OCI-LY1 (cell line): ENCODE measurements around the gene RAD52.

Experiments
- H2AFZ ChIP-seq: fragments of 200-600 bp; sonication (generic), shearing (Covaris generic); 2 replicates; pipeline ENCODE4 v1.6.0; 2014; ENCODE audit warnings: antibody characterized with exemption, mild to moderate bottlenecking, low read length
- H3F3A ChIP-seq: fragments of 200-600 bp; sonication (generic), shearing (Covaris generic); 2 replicates; pipeline ENCODE4 v1.6.0; 2014; ENCODE audit warnings: mild to moderate bottlenecking, antibody characterized with exemption, low read length, moderate library complexity; ENCODE audit not compliant: insufficient read depth
- H3K27ac ChIP-seq: fragments of 200-600 bp; sonication (generic); 2 replicates; pipeline ENCODE4 v1.5.1; 2014; ENCODE audit warnings: low read length, mixed run types, mild to moderate bottlenecking, low read depth; ENCODE audit not compliant: poor library complexity, severe bottlenecking
- H3K27me3 ChIP-seq: fragments of 200-600 bp; sonication (generic); 2 replicates; pipeline ENCODE4 v1.6.0; 2014; ENCODE audit warnings: antibody characterized with exemption, mild to moderate bottlenecking, low read length, moderate library complexity; ENCODE audit not compliant: insufficient read depth
- H3K36me3 ChIP-seq: fragments of 200-600 bp; sonication (generic); 2 replicates; pipeline ENCODE4 v1.6.1; 2014; ENCODE audit warnings: mild to moderate bottlenecking, antibody characterized with exemption, low read length, moderate library complexity, mixed read lengths; ENCODE audit not compliant: insufficient read depth
- H3K4me1 ChIP-seq: fragments of 200-600 bp; sonication (generic); 2 replicates; pipeline ENCODE4 v1.5.1; 2014; ENCODE audit warnings: mild to moderate bottlenecking, low read length, moderate library complexity; ENCODE audit not compliant: insufficient read depth, severe bottlenecking
- H3K4me2 ChIP-seq: fragments of 200-600 bp; sonication (generic), shearing (Covaris generic); 2 replicates; pipeline ENCODE4 v1.6.1; 2014; ENCODE audit warnings: low read length
- H3K4me3 ChIP-seq: fragments of 200-600 bp; sonication (generic); 2 replicates; pipeline ENCODE4 v1.5.1; 2014; ENCODE audit warnings: low read length, low read depth, mild to moderate bottlenecking, mixed read lengths; ENCODE audit not compliant: poor library complexity, severe bottlenecking
- H3K79me2 ChIP-seq: fragments of 200-600 bp; shearing (Covaris generic); 2 replicates; pipeline ENCODE4 v1.6.1; 2016; ENCODE audit warnings: mixed run types, low read length, mixed read lengths; ENCODE audit not compliant: insufficient read depth
- H3K9ac ChIP-seq: fragments of 200-600 bp; sonication (generic), shearing (Covaris generic); 2 replicates; pipeline ENCODE4 v1.6.1; 2014; ENCODE audit warnings: mild to moderate bottlenecking, low read length, mixed read lengths
- H3K9me2 ChIP-seq: fragments of 200-600 bp; sonication (generic), shearing (Covaris generic); 2 replicates; pipeline ENCODE4 v1.6.1; 2014; ENCODE audit warnings: low read depth, mild to moderate bottlenecking, low read length, mixed read lengths
- H3K9me3 ChIP-seq: fragments of 200-600 bp; shearing (Covaris generic); 2 replicates; pipeline ENCODE4 v1.6.1; 2014; ENCODE audit warnings: low read length, mixed read lengths
- H4K20me1 ChIP-seq: fragments of 200-600 bp; sonication (generic), shearing (Covaris generic); 2 replicates; pipeline ENCODE4 v1.6.0; 2016; ENCODE audit warnings: mild to moderate bottlenecking, low read length; ENCODE audit not compliant: insufficient read depth
- CTCF ChIP-seq: fragments of 200-600 bp; sonication (generic), shearing (Covaris generic); IDR thresholded peaks from 2 replicates; pipeline ENCODE4 v1.5.1; 2017; ENCODE audit warnings: mild to moderate bottlenecking, antibody characterized with exemption, low read length, moderate library complexity, mixed read lengths
- EZH2 ChIP-seq: fragments of 200-600 bp; sonication (generic), shearing (Covaris generic); IDR thresholded peaks from 2 replicates; pipeline ENCODE4 v1.8.0; 2017; ENCODE audit warnings: borderline replicate concordance, mixed run types, mild to moderate bottlenecking, antibody characterized with exemption, low read length, moderate library complexity, mixed read lengths

Gene RAD52

GRCh38 chr12:988646-989045 lies 39.2 kb upstream of the RAD52 start:
- no peak overlapping the region for H3K9ac ChIP-seq
- no peak overlapping the region for H3K4me3 ChIP-seq
- no peaks in the 10 kb centered on the region for H3K9me2 ChIP-seq
- no peaks in the 10 kb centered on the region for H3K9me3 ChIP-seq
- no peak overlapping the region for H3K4me2 ChIP-seq
- TF ChIP-seq EZH2 = no peak
- TF ChIP-seq CTCF = no peak
- no peaks in the 10 kb centered on the region for H4K20me1 ChIP-seq
- no peaks in the 10 kb centered on the region; the same call in 1 of the 2 replicates for H3K36me3 ChIP-seq
- H3K79me2 ChIP-seq = no peaks in the 10 kb centered on the region
- H3K27me3 ChIP-seq = no peaks in the 10 kb centered on the region
- no peak overlapping the region for H2AFZ ChIP-seq
- no peak overlapping the region for H3K27ac ChIP-seq
- H3F3A ChIP-seq = 0 out of 2 replicates have a peak, but pooled peaks cover 7% of the 10 kb centered on the region
- peaks cover 32% of the 10 kb centered on the region for H3K4me1 ChIP-seq

- Histone ChIP-seq H3K4me1 (no peaks in the 10 kb centered on the region), H3F3A (no peaks in the 10 kb centered on the region), H4K20me1 (no peaks in the 10 kb centered on the region), H3K27ac (no peak overlapping the region), H3K9ac (no peak overlapping the region), H3K9me3 (no peaks in the 10 kb centered on the region), H3K79me2 (no peaks in the 10 kb centered on the region), H3K36me3 (no peaks in the 10 kb centered on the region), H3K4me3 (no peak overlapping the region), H3K27me3 (no peaks in the 10 kb centered on the region), H3K9me2 (no peaks in the 10 kb centered on the region), H3K4me2 (no peak overlapping the region), H2AFZ (no peak overlapping the region)
- TF ChIP-seq CTCF (no peak), EZH2 (no peak)
Measured at GRCh38 chr12:981961-982360, 32.5 kb upstream of the RAD52 start.

GRCh38 chr12:981176-981828 lies 31.8 kb upstream of the RAD52 start:
- Histone ChIP-seq H4K20me1 (no peaks in the 10 kb centered on the region), H3K4me1 (no peaks in the 10 kb centered on the region), H3K79me2 (no peaks in the 10 kb centered on the region), H3K4me3 (no peak overlapping the region), H3K36me3 (no peaks in the 10 kb centered on the region; the same call in 1 of the 2 replicates), H2AFZ (no peak overlapping the region), H3K4me2 (no peak overlapping the region), H3K9ac (no peak overlapping the region), H3K27me3 (no peaks in the 10 kb centered on the region), H3K9me2 (no peaks in the 10 kb centered on the region), H3F3A (no peaks in the 10 kb centered on the region), H3K9me3 (no peaks in the 10 kb centered on the region), H3K27ac (no peak overlapping the region)
- TF ChIP-seq CTCF = no peak
- TF ChIP-seq EZH2 = no peak
